Natural killer cell (primary cell): ENCODE measurements around the gene IL17RE. TPM values are rescaled to one million over a fixed set of nuclear protein-coding genes. Genes with fewer than 3 reads are reported as not detected.

Source experiments
- ATAC-seq, 3 donors: fragments of 150-1000 bp in 2 of 3; fragments of 200-7000 bp in 1 of 3; cut with Tn5 transposase; 1 replicate in 1 of 3; 2 replicates in 2 of 3; pipeline ENCODE4 v1.10.0; 2021; ENCODE audit warnings: mild to moderate bottlenecking in 2 of 3, moderate library complexity in 2 of 3
- DNase-seq, 2 donors: peaks; one replicate each; pipeline versions ENCODE4 v3.0.0 to v3.0.0-alpha.2; 2013 to 2021; ENCODE audit warnings: mixed read lengths in 1 of 2
- H3K27ac ChIP-seq: one replicate; pipeline ENCODE4 v1.5.1; 2013; ENCODE audit warnings: mild to moderate bottlenecking, low read length
- H3K27me3 ChIP-seq: one replicate; pipeline ENCODE4 v1.6.1; 2013; ENCODE audit warnings: low read length; ENCODE audit not compliant: control insufficient read depth, insufficient read depth
- H3K36me3 ChIP-seq: one replicate; pipeline ENCODE4 v1.6.1; 2013; ENCODE audit warnings: low read length; ENCODE audit not compliant: control insufficient read depth, insufficient read depth
- H3K4me1 ChIP-seq: one replicate; pipeline ENCODE4 v1.6.1; 2013; ENCODE audit warnings: low read length; ENCODE audit not compliant: control insufficient read depth, insufficient read depth
- H3K4me3 ChIP-seq: one replicate; pipeline ENCODE4 v1.5.1; 2013; ENCODE audit warnings: low read length
- H3K9me3 ChIP-seq: one replicate; pipeline ENCODE4 v1.6.1; 2013; ENCODE audit warnings: low read length; ENCODE audit not compliant: control insufficient read depth, insufficient read depth
- H3K27ac Mint-ChIP-seq, 2 donors: one replicate each; pipeline ENCODE4 v1.8.0; 2022; ENCODE audit warnings: mild to moderate bottlenecking in 2 of 2, mixed read lengths in 2 of 2, moderate library complexity in 1 of 2
- H3K27me3 Mint-ChIP-seq, 2 donors: one replicate each; pipeline ENCODE4 v1.8.0; 2022; ENCODE audit warnings: low read depth in 2 of 2, mixed read lengths in 2 of 2
- H3K36me3 Mint-ChIP-seq: one replicate; pipeline ENCODE4 v1.8.0; 2022; ENCODE audit warnings: mixed read lengths
- H3K4me1 Mint-ChIP-seq, 2 donors: one replicate each; pipeline ENCODE4 v1.8.0; 2022; ENCODE audit warnings: mixed read lengths in 2 of 2
- H3K4me3 Mint-ChIP-seq: one replicate; pipeline ENCODE4 v1.8.0; 2022; ENCODE audit warnings: mild to moderate bottlenecking, moderate library complexity, mixed read lengths
- H3K9me3 Mint-ChIP-seq, 2 donors: one replicate each; pipeline ENCODE4 v1.8.0; 2022; ENCODE audit warnings: mixed read lengths in 2 of 2
- WGBS: methylation state at CpG from one replicate; pipeline ENCODE4 v1.1.7; 2013; ENCODE audit warnings: missing lambda C conversion rate; ENCODE audit not compliant: insufficient coverage; 5-methylcytosine and 5-hydroxymethylcytosine counted together
- intact Hi-C: fragments of 100-400 bp; cut with micrococcal nuclease; formaldehyde crosslinking; loops from one replicate; pipeline ENCODE4 v1.14.2; 2022
- total RNA-seq, 4 donors: library from RNA; stranded (reverse); fragments of 120-200 nt in 1 of 4; gene quantifications; one replicate each; pipeline versions ENCODE4 v1.2.3 to v1.2.4, GENCODE V29; 2013 to 2022
- TF ChIP-seq, protein P1 (sequence below): fragments of 200-600 bp; IDR thresholded peaks from one replicate; pipeline ENCODE4 v1.8.0; 2022; ENCODE audit warnings: antibody characterized with exemption

Gene IL17RE
- total RNA-seq, 3 donors from 2014 or later (not counting 1 experiment from before 2014, with no cell fraction given): 0.28 to 2.5 (median 1.5) TPM

DNA sequence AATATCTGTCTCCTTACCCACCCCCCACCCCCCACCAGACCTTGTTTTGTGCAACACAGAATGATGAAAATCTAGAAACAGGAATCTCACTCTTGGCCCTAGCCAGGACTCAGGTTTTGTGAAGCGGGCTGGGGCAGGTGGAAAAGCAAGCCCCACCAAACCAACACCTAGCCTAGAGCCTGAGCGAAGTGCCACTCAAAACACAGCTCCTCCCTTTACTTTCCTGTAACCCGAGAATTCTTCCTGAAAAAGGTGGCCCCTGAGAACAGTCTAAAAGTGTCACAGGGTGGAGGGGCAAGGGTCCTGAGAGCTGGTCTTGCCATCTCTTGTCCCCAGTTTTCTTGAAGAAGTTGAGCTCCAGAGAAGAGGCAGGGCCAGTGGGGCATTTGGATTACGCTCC lies 41.4 kb upstream of the IL17RE start:
- intact Hi-C loops: no loop called here
- TF ChIP-seq, protein P1, sequence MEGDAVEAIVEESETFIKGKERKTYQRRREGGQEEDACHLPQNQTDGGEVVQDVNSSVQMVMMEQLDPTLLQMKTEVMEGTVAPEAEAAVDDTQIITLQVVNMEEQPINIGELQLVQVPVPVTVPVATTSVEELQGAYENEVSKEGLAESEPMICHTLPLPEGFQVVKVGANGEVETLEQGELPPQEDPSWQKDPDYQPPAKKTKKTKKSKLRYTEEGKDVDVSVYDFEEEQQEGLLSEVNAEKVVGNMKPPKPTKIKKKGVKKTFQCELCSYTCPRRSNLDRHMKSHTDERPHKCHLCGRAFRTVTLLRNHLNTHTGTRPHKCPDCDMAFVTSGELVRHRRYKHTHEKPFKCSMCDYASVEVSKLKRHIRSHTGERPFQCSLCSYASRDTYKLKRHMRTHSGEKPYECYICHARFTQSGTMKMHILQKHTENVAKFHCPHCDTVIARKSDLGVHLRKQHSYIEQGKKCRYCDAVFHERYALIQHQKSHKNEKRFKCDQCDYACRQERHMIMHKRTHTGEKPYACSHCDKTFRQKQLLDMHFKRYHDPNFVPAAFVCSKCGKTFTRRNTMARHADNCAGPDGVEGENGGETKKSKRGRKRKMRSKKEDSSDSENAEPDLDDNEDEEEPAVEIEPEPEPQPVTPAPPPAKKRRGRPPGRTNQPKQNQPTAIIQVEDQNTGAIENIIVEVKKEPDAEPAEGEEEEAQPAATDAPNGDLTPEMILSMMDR: no peak
- Mint-ChIP-seq H3K4me3 (peak overlapping the region; percentile 80), H3K4me1 (peaks cover 40 to 47% of the 10 kb centered on the region in 2 donors), H3K27ac (peak overlapping the region; percentile 92 to 96), H3K36me3 (no peaks in the 10 kb centered on the region), H3K9me3 (no peaks in the 10 kb centered on the region), H3K27me3 (no peaks in the 10 kb centered on the region)
- 67% methylated on average over 3 of the region's 4 CpGs for WGBS
- ATAC-seq (no peak), DNase-seq (no peak)
- Histone ChIP-seq H3K36me3 (no peaks in the 10 kb centered on the region), H3K4me1 (peaks cover 56% of the 10 kb centered on the region), H3K4me3 (no peak overlapping the region), H3K27me3 (no peaks in the 10 kb centered on the region), H3K9me3 (no peaks in the 10 kb centered on the region), H3K27ac (peak overlapping the region; percentile 88)

DNA sequence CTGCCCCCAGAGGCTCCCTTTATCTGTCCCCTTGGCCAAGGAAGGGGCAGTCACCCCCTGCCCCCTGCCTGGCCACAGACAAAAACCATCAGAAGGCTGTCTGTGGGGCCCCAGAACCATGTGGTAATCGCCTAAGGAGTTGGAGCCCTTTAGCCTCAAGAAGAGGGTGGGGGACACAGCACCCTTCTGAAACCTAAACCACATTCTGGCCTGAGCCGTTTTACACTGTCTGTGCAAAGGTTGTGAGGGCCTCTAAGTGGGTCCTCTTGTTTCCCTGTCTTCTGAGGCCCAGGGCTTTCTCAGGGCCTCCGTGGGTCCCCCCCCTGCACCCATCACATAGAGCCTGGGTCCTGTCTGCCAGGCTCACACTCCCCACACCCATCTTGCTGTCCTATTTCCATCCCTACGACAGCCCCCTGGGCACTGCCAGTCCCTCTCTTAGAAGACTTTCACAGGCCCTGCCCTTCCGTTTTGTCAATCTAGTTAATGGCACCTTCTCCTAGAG lies 41.0 kb upstream of the IL17RE start:
- no peaks in the 10 kb centered on the region for H3K36me3 ChIP-seq
- peak overlapping the region; percentile 88 for H3K27ac ChIP-seq
- ATAC-seq: peak; percentile 56 to 77 (median 61)
- H3K27me3 Mint-ChIP-seq: no peaks in the 10 kb centered on the region
- H3K36me3 Mint-ChIP-seq: no peaks in the 10 kb centered on the region
- WGBS: 47% methylated on average over 5 of the region's 5 CpGs
- DNase-seq: peak in 1 of 2 donors; percentile 31
- no peaks in the 10 kb centered on the region for H3K9me3 ChIP-seq
- peak overlapping the region; percentile 80 for H3K4me3 Mint-ChIP-seq
- H3K4me3 ChIP-seq: no peak overlapping the region
- no peaks in the 10 kb centered on the region for H3K27me3 ChIP-seq
- H3K27ac Mint-ChIP-seq: peak overlapping the region; percentile 92 to 96
- TF ChIP-seq, protein P1: no peak
- H3K4me1 Mint-ChIP-seq: peaks cover 35 to 42% of the 10 kb centered on the region in 2 donors
- no peaks in the 10 kb centered on the region for H3K9me3 Mint-ChIP-seq
- intact Hi-C loops: no loop called here
- H3K4me1 ChIP-seq: peaks cover 51% of the 10 kb centered on the region

DNA sequence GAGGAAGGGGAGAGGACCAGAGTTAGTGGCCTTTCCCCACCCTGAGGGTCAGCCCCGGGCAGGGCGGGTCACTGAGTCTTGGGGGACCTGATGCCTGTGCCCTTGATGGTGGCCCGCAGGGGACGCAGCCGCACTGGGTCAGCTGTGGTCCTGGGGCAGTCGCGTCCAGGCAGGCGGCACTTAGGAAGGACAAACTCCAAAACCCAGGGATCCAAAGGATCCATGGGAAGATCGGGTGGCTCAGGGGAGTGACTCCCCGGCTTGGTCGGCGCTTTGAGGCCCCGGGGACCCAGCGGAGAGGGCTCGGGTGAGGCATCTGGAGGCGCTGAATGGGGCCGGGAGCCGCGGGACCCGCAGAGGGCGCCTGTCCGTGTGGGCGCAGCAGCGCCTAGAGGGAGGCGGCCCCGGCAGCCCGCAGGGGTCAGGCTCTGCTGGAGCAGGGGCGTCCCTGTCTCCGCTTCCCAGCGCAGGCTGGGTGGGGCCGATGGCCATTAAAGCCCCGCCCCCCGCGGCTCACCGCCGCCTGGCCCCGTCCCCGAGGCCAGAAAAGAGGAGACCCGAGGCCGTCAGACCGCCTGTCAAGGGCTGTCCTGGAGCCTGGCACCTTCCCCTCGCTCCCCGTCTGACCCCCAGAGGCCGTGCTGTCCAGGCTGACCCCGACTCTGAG lies 40.1 kb upstream of the IL17RE start:
- Mint-ChIP-seq H3K4me3 (peak overlapping the region; percentile 80), H3K36me3 (no peaks in the 10 kb centered on the region), H3K4me1 (peaks cover 30 to 37% of the 10 kb centered on the region in 2 donors), H3K27ac (peak overlapping the region; percentile 92 to 96), H3K9me3 (no peaks in the 10 kb centered on the region), H3K27me3 (no peaks in the 10 kb centered on the region)
- Histone ChIP-seq H3K27me3 (no peaks in the 10 kb centered on the region), H3K36me3 (no peaks in the 10 kb centered on the region), H3K4me3 (no peak overlapping the region), H3K4me1 (peaks cover 49% of the 10 kb centered on the region), H3K9me3 (no peaks in the 10 kb centered on the region), H3K27ac (peak overlapping the region; percentile 88)
- WGBS: 19% methylated on average over 45 of the region's 45 CpGs
- TF ChIP-seq, protein P1: no peak
- intact Hi-C loops: no loop called here
- DNase-seq (peak; percentile 39 to 54), ATAC-seq (peak; percentile 65 to 78 (median 75))
